ENCODE measurements around the gene TMEM14A.
"Not testable (repeated sequence)": the region's sequence is repeated elsewhere in the genome, so short reads cannot be mapped to it uniquely, and the experiment has no call there.

DNA sequence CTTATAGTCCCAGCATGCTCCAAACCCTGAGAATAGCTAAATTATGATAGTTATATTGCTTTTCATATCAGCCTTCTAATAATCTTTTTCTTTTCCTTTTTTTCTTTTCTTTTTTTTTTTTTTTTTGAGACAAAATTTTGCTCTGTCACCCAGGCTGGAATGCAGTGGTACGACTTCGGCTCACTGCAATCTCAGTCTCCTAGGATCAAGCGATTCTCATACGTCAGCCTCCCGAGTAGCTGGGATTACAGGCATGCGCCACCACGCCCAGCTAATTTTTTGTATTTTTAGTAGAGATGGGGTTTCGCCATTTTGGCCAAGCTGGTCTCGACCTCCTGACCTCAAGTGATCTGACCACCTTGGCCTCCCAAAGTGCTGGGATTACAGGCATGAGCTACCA lies 43.8 kb downstream of the TMEM14A start:
- not testable (repeated sequence) for TF ChIP-seq POLR2A, CTCF (IDR thresholded peaks at IDR 0.05)

All from testis (tissue), 2 donors.